H1 (cell line): ENCODE results near the gene FSTL4. TPM values are rescaled to one million over a fixed set of nuclear protein-coding genes. Genes with fewer than 3 reads are reported as not detected.

Source experiments
- NRF1 ChIP-seq: IDR thresholded peaks from 2 replicates; pipeline ENCODE4 v1.6.1; 2011; ENCODE audit warnings: mild to moderate bottlenecking, low read depth, low read length, improper control_type of control experiment
- polyA plus RNA-seq, 7 experiments: library from polyadenylated mRNA; depleted of rRNA in 3 of 7; stranded (reverse) in 5 of 7; unstranded in 2 of 7; fragments of >200 nt in 5 of 7; fragments of 200-250 nt in 2 of 7; gene quantifications; 1 replicate in 5 of 7; 2 replicates in 1 of 7; 4 replicates in 1 of 7; pipeline versions ENCODE4 v1.2.1 to v1.2.3, GENCODE V29; 2011 to 2013; ENCODE audit warnings: missing spikeins in 2 of 7, mixed read lengths in 2 of 7
- total RNA-seq: library from RNA; stranded (reverse); fragmentation: NEBNext Ultra II Directional; extraction: Animal tissue kit (Norgen Biotek cat#: 25700); gene quantifications from 2 replicates; pipeline ENCODE4 v1.2.1, GENCODE V29; 2021

FSTL4 gene
- total and polyA plus RNA-seq, 2 of the 8 experiments (the other 6 are each of a cell fraction or from before 2014, with no cell fraction given) = 3.1 to 4.1 TPM

GRCh38 chr5:133253671-133254070 lies 358.7 kb downstream of the FSTL4 start (continued):
- no peak for TF ChIP-seq NRF1
